ENCODE data around the gene GNAT2.

GNAT2 gene

GRCh38 chr1:109627692-109628399 lies 8.4 kb upstream of the GNAT2 start:
- DNase-seq (ENCODE audit: low read depth), result no peak

DNA sequence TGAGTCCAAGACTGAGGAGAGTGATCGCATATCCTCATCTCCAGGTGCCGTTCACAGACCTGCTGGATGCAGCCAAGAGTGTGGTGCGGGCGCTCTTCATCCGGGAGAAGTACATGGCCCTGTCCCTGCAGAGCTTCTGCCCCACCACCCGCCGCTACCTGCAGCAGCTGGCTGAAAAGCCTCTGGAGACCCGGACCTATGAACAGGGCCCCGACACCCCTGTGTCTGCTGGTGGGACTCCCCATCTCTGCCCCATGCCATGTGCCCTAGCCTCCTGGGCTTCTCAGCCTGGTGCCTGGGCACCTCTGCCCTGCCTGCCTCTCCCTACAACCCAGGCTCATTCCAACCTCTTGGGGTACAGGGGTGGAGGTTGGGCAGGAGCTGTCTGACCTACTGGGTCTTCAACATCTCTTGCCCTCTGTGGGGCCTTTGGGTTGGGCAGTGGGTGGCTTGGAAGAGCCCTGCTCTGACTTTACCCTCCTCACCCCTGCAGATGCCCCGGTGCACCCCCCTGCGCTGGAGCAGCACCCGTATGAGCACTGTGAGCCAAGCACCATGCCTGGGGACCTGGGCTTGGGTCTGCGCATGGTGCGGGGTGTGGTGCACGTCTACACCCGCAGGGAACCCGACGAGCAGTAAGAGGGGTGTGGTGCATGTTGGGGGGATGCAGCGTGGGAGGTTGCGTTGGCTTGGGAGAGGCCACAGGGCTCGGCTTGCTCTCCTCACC lies 7.4 kb upstream of the GNAT2 start:
- DNase-seq (ENCODE audit: low read depth), result no peak

- DNase-seq (ENCODE audit: low read depth), result no peak
These were observed 6.5 kb upstream of the GNAT2 start for GRCh38 chr1:109625601-109626560.

DNA sequence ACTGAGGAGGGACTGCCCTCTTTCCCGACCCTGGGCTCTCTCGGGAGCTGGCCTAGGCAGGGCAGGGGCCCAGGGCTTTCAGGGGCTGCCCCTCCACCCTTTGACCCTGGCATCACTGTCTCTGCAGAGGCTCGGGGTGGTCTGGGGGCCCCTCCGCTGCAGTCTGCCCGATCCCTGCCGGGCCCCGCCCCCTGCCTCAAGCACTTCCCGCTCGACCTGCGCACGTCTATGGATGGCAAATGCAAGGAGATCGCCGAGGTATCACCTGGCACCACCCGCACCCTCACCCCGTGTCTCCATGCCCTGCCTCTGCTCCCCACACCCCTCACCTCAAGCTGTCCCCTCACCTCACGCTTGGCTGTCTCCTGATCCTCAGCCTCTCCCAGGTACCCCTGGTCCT lies 5.8 kb upstream of the GNAT2 start:
- DNase-seq (ENCODE audit: low read depth), result no peak

DNA sequence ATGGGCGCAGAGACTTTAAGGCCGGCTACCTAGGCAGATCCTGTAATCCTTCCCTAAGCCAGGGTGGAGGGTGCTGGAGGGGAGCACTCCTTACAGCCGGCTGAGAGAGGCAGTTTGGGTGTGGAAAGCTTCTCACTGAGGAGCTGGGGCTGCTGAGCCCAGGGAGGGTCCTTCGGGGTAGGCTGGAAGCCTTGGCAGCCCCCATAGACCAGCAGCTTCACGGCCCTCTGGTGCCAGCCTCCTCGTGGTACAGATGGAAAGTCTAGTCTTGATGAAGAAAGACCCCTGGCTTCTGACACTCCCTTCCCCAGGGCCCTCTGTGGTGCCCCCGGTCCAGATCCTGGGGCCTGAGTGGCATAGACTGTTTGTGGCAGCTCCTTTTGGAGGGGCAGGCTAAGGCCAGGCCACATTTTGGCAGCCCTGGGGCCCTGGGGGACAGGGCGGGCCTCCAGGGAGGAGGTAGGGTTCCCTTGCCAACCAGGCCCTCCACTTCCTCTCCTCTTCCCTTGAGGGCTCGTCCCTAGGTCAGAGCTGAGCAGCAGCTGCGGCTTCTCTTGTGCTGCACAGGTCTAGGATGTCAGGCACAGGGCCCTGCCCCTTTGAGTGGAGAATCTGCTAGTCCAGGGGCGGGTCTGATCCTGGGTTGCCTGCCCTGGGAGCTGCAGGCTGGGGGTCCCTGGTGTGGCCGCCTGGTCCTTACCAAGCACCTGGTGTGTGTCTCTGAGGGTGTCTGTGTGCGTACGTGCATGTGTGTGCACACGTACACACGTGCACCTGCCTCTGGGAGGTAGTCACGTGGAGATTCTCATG lies 5.0 kb upstream of the GNAT2 start:
- DNase-seq (ENCODE audit: low read depth), result no peak

GRCh38 chr1:109623601-109624161 lies 4.3 kb upstream of the GNAT2 start:
- DNase-seq (ENCODE audit: low read depth), result no peak

GRCh38 chr1:109622895-109623294 lies 3.5 kb upstream of the GNAT2 start:
- DNase-seq (ENCODE audit: low read depth), result no peak

GRCh38 chr1:109622137-109622892 lies 2.9 kb upstream of the GNAT2 start:
- DNase-seq (ENCODE audit: low read depth), result no peak

DNA sequence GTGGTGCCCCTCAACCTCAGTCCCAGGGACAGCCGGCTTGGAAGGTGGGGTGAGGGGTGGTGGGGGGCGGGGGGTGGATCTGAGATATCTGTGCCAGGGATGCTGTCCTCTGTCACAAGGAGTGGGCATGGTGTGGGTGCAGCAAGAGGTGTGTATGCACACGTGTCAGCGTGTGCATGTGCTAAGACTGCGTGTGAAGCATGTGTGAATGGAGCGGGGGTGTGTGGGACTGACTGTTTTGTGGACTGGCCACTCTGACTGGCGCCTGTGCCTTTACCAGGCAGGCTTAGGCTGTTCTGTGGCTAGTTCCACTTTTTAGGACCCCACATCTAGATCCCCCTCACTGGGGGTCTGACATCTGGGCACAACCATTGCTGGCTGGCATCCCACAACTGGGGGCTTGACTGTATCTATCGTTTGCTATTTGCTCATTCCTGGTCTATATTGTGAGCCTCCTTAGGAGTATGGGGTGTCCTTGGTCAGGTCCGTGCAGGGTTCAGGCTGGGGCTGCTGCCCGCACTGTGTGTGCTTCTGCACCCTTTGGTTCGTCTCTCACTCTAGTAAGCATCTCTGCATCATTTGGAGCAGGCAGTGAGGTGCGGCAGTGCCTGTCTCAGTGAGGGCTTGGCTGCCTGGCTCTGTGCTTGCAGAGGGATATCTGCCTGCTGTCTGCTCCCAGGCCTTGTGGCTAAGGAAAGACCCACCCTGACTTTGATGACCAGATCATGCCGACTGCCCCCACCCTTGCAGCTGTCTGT lies 2.1 kb upstream of the GNAT2 start:
- DNase-seq (ENCODE audit: low read depth), result no peak

DNA sequence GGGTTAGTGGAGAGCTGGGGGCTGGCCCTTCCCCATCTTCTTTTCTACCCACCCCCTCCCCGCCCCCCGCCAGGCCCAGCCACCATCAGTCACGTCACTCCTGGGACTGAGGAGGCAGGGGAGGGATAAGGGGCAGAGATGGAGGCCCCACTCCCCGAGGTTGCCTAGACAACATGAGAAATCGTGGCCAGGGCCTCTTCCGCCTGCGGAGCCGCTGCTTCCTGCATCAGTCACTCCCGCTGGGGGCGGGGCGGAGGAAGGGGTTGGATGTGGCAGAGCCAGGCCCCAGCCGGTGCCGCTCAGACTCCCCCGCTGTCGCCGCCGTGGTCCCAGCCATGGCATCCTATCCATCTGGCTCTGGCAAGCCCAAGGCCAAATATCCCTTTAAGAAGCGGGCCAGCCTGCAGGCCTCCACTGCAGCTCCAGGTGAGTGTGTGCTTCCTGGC lies 1.4 kb upstream of the GNAT2 start:
- peak; percentile 96 for DNase-seq (ENCODE audit: low read depth)

GRCh38 chr1:109620401-109620791 lies 980 bp upstream of the GNAT2 start:
- DNase-seq (ENCODE audit: low read depth), result peak; percentile 64

DNA sequence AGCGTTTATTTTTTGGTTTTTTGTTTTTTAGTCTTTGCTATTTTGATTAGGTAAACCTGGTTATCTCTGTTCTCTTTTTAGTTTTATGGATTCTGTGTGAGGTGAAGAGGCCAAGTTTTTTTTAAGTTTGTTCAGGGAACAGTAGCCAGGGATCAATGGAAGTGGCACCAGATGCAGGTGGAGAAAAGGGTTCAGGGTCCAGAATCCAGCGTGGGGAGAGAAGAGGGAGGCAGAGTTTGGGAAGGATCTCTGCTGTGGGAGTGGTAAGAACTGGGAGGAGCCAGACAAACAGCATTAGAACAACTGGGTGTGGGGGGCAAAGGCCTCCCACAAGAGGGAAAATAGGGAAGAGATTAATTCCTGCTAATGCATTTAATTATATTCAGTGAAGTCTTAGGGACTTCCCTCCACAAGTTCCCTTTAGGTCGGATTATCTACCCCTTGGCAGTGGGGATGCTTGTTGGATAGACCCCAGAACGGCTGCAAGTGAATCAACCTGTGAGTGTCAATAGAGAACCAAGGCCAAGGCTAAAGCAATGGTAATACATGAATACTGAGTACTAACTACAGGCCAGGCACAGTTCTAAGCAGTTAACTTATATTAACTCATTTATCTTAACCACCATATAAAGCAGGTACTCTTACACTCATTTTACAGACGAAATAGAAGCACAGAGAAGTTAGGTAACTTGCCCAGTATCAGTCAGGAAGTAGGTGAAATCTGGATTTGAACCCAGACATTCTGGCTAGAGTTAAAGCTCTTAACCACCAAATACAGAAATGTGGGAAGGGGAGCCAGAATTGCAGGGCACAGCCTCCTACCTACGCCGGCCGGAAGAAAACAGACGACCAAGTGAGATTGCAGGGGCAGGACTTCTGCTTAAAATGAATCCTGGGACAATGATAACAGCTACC lies 498 bp downstream of the GNAT2 start:
- DNase-seq (ENCODE audit: low read depth), result no peak

DNA sequence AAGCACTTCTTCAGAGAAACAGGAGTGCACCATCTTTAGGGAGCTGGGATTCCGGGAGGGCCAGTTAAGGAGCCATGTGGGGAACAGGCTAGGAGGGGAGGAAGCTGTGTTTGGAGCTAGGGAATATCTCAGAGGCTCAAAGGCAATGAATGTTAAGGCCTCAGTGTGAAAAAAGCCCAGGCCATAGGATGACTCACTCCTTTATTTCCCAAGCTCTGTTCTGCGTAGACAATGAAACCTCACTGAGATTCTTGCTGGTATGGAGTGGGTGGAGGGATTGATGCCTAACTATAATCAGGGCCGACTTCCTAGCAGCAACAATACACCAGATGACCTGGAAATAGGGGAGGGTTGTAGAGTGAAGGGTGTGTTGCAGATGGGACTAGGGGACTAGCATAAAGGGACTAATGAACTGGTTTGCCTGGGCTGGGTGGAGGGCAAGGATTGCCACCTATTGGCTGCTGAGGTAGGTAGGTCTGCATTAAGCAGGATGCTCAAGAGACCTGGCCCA lies 2.1 kb downstream of the GNAT2 start:
- DNase-seq (ENCODE audit: low read depth), result peak; percentile 96

DNA sequence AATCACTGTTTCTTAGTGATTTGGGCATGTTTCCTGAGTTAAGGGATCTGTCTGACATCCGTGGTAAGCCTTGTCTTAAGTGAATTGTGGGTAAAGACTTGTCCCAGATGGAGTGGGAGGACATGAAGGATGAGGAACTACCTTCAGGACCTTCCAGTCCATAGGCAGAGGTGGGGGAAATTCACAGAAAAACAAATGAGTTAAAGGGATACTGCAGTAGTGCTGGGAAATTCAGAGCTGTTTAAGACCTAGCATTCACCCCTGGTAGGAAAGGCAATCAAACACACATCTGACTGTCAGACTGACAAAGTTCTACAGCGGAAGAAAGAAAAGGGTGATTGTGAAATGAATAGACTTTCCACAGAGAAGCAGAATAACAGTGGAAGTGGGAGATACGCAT lies 3.0 kb downstream of the GNAT2 start:
- no peak for DNase-seq (ENCODE audit: low read depth)

GRCh38 chr1:109615879-109616278 lies 3.5 kb downstream of the GNAT2 start:
- DNase-seq (ENCODE audit: low read depth), result no peak

DNA sequence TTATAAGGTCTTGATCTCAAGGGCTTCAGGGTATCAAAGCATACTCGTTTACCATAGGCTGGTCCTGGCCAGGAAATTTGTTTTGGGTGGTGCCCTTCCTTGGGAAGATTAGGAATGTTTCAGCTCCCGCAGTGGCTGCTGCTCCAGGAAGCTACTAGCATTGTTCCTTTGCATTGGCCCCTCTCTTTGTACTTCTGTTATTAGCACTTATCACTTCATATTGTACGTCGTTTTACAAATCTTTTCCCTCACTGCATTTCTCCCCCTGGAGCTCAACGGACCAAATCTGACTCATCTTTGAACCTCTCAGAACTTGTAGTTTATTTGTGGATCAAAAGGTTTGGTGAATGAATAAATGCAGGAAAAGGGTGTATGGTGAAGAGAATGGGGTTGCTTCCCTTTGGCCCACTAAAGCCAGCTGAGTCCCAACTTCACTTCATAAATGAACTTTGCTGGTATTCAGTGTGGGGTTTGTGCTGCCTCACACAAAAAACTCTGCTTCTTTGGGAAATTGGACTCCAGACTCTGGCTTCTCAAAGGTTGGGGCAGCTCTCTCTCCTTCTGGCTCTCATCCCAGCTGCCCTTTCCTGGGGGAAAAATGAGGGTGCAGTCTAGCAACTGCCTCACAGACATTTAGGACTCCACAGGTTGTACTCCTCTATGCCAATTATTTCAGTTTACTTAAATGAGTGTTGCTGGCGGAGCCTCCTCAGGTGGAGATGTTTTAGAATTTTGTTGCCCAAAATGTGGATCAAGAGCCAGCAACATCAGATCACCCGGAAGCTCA lies 5.9 kb downstream of the GNAT2 start:
- peak; percentile 72 for DNase-seq (ENCODE audit: low read depth)

DNA sequence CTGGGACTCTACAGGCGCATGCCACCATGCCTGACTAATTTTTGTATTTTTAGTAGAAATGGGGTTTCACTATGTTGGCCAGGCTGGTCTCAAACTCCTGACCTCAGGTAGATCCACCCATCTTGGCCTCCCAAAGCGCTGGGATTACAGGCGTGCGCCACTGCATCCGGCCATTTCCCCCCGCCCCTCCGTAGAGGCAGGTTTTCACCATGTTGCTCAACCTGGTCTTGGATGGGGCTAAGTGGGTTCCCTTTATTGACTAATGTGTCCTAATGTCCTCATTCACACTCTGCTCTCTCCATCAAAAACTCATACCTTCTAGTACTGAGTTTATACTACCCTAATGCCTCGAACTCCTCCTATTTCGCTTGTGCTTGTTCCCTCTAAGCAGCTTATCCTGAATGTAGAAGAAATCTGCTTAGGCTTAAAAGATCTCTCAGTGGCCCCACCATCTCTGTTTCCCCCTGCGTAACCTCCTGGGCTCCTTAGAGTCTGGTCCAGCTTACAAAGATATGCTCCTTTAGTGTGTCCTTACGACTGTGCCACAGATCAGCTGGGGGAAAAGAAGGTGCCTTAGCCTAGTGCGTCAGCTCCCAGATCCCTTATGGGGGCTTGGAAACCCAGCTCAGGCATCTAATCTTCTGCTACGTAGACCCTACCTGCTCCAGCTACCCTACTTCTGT lies 8.0 kb downstream of the GNAT2 start:
- no peak for DNase-seq (ENCODE audit: low read depth)

All from iris pigment epithelial cell (primary cell).